ENCODE data around the gene SLIT3. TPM values are rescaled to one million over a fixed set of nuclear protein-coding genes. Genes with fewer than 3 reads are reported as not detected.

Gene SLIT3
- total and polyA plus RNA-seq, 4 donors: 18.1 to 22.5 (median 19.5) TPM

- peak in 2 of 6 donors; percentile 51 to 81 for DNase-seq (ENCODE audit: low read depth in 4 of 6, low spot score in 6 of 6)
- H3K36me3 ChIP-seq (ENCODE audit: control insufficient read depth, insufficient read depth, low read length): no peaks in the 10 kb centered on the region
- no CpG with 5 or more reads among the region's 12 CpGs for WGBS (ENCODE audit: insufficient coverage)
- no peak overlapping the region for H3K27ac ChIP-seq (ENCODE audit: low read depth, low read length)
- H3K4me3 ChIP-seq (ENCODE audit: low read depth, low read length): no peak overlapping the region
- no peaks in the 10 kb centered on the region for H3K9me3 ChIP-seq (ENCODE audit: control insufficient read depth, insufficient read depth, low read length)
- peaks cover 3% of the 10 kb centered on the region for H3K4me1 ChIP-seq (ENCODE audit: control insufficient read depth, insufficient read depth, low read length)
- H3K27me3 ChIP-seq (ENCODE audit: control insufficient read depth, insufficient read depth, low read length): peaks cover 23% of the 10 kb centered on the region
Measured at GRCh38 chr5:168869615-168870227, 431.2 kb downstream of the SLIT3 start.

GRCh38 chr5:168867241-168867640, 433.7 kb downstream of the SLIT3 start:
- Histone ChIP-seq H3K4me3 (ENCODE audit: low read depth, low read length) (no peak overlapping the region), H3K9me3 (ENCODE audit: control insufficient read depth, insufficient read depth, low read length) (no peaks in the 10 kb centered on the region), H3K4me1 (ENCODE audit: control insufficient read depth, insufficient read depth, low read length) (peaks cover 3% of the 10 kb centered on the region), H3K27me3 (ENCODE audit: control insufficient read depth, insufficient read depth, low read length) (peaks cover 19% of the 10 kb centered on the region), H3K36me3 (ENCODE audit: control insufficient read depth, insufficient read depth, low read length) (no peaks in the 10 kb centered on the region), H3K27ac (ENCODE audit: low read depth, low read length) (no peak overlapping the region)
- 90% methylated on average over 4 of the region's 4 CpGs for WGBS (ENCODE audit: insufficient coverage)
- DNase-seq (ENCODE audit: low read depth in 4 of 6, low spot score in 6 of 6): no peak

- DNase-seq (ENCODE audit: low read depth in 4 of 6, low spot score in 6 of 6): no peak
- no peaks in the 10 kb centered on the region for H3K36me3 ChIP-seq (ENCODE audit: control insufficient read depth, insufficient read depth, low read length)
- no peak overlapping the region for H3K27ac ChIP-seq (ENCODE audit: low read depth, low read length)
- peaks cover 19% of the 10 kb centered on the region for H3K27me3 ChIP-seq (ENCODE audit: control insufficient read depth, insufficient read depth, low read length)
- no peaks in the 10 kb centered on the region for H3K9me3 ChIP-seq (ENCODE audit: control insufficient read depth, insufficient read depth, low read length)
- H3K4me3 ChIP-seq (ENCODE audit: low read depth, low read length): no peak overlapping the region
- peaks cover 3% of the 10 kb centered on the region for H3K4me1 ChIP-seq (ENCODE audit: control insufficient read depth, insufficient read depth, low read length)
- 54% methylated on average over 5 of the region's 5 CpGs for WGBS (ENCODE audit: insufficient coverage)
Measured at GRCh38 chr5:168865968-168866367, 435.0 kb downstream of the SLIT3 start.

- WGBS (ENCODE audit: insufficient coverage): 58% methylated on average over 4 of the region's 5 CpGs
Measured at GRCh38 chr5:168863021-168863420, 437.9 kb downstream of the SLIT3 start.

GRCh38 chr5:168860503-168860902, 440.4 kb downstream of the SLIT3 start:
- Histone ChIP-seq H3K4me1 (ENCODE audit: control insufficient read depth, insufficient read depth, low read length) (peaks cover 4% of the 10 kb centered on the region), H3K9me3 (ENCODE audit: control insufficient read depth, insufficient read depth, low read length) (no peaks in the 10 kb centered on the region), H3K36me3 (ENCODE audit: control insufficient read depth, insufficient read depth, low read length) (no peaks in the 10 kb centered on the region), H3K27ac (ENCODE audit: low read depth, low read length) (no peak overlapping the region), H3K4me3 (ENCODE audit: low read depth, low read length) (no peak overlapping the region), H3K27me3 (ENCODE audit: control insufficient read depth, insufficient read depth, low read length) (no peaks in the 10 kb centered on the region)
- WGBS (ENCODE audit: insufficient coverage): no CpG with 5 or more reads among the region's 1 CpG
- no peak for DNase-seq (ENCODE audit: low read depth in 4 of 6, low spot score in 6 of 6)

More at GRCh38 chr5:168863021-168863420, 437.9 kb downstream of the SLIT3 start:
- Histone ChIP-seq H3K27ac (ENCODE audit: low read depth, low read length) (no peak overlapping the region), H3K9me3 (ENCODE audit: control insufficient read depth, insufficient read depth, low read length) (no peaks in the 10 kb centered on the region), H3K27me3 (ENCODE audit: control insufficient read depth, insufficient read depth, low read length) (no peaks in the 10 kb centered on the region), H3K36me3 (ENCODE audit: control insufficient read depth, insufficient read depth, low read length) (no peaks in the 10 kb centered on the region), H3K4me1 (ENCODE audit: control insufficient read depth, insufficient read depth, low read length) (no peaks in the 10 kb centered on the region), H3K4me3 (ENCODE audit: low read depth, low read length) (no peak overlapping the region)
- no peak for DNase-seq (ENCODE audit: low read depth in 4 of 6, low spot score in 6 of 6)

GRCh38 chr5:168860081-168860480, 440.9 kb downstream of the SLIT3 start:
- Histone ChIP-seq H3K27ac (ENCODE audit: low read depth, low read length) (no peak overlapping the region), H3K27me3 (ENCODE audit: control insufficient read depth, insufficient read depth, low read length) (no peaks in the 10 kb centered on the region), H3K4me3 (ENCODE audit: low read depth, low read length) (no peak overlapping the region), H3K4me1 (ENCODE audit: control insufficient read depth, insufficient read depth, low read length) (peaks cover 4% of the 10 kb centered on the region), H3K9me3 (ENCODE audit: control insufficient read depth, insufficient read depth, low read length) (no peaks in the 10 kb centered on the region), H3K36me3 (ENCODE audit: control insufficient read depth, insufficient read depth, low read length) (no peaks in the 10 kb centered on the region)
- no peak for DNase-seq (ENCODE audit: low read depth in 4 of 6, low spot score in 6 of 6)
- no CpG with 5 or more reads among the region's 1 CpG for WGBS (ENCODE audit: insufficient coverage)

- Histone ChIP-seq H3K4me1 (ENCODE audit: control insufficient read depth, insufficient read depth, low read length) (peaks cover 4% of the 10 kb centered on the region), H3K9me3 (ENCODE audit: control insufficient read depth, insufficient read depth, low read length) (no peaks in the 10 kb centered on the region), H3K36me3 (ENCODE audit: control insufficient read depth, insufficient read depth, low read length) (no peaks in the 10 kb centered on the region), H3K27ac (ENCODE audit: low read depth, low read length) (no peak overlapping the region), H3K27me3 (ENCODE audit: control insufficient read depth, insufficient read depth, low read length) (no peaks in the 10 kb centered on the region), H3K4me3 (ENCODE audit: low read depth, low read length) (no peak overlapping the region)
- DNase-seq (ENCODE audit: low read depth in 4 of 6, low spot score in 6 of 6): no peak
- 58% methylated on average over 2 of the region's 4 CpGs for WGBS (ENCODE audit: insufficient coverage)
Measured at GRCh38 chr5:168859471-168859870, 441.5 kb downstream of the SLIT3 start.

GRCh38 chr5:168858994-168859393, 441.9 kb downstream of the SLIT3 start:
- Histone ChIP-seq H3K4me1 (ENCODE audit: control insufficient read depth, insufficient read depth, low read length) (peaks cover 4% of the 10 kb centered on the region), H3K36me3 (ENCODE audit: control insufficient read depth, insufficient read depth, low read length) (no peaks in the 10 kb centered on the region), H3K27ac (ENCODE audit: low read depth, low read length) (no peak overlapping the region), H3K4me3 (ENCODE audit: low read depth, low read length) (no peak overlapping the region), H3K27me3 (ENCODE audit: control insufficient read depth, insufficient read depth, low read length) (no peaks in the 10 kb centered on the region), H3K9me3 (ENCODE audit: control insufficient read depth, insufficient read depth, low read length) (no peaks in the 10 kb centered on the region)
- no CpG with 5 or more reads among the region's 6 CpGs for WGBS (ENCODE audit: insufficient coverage)
- DNase-seq (ENCODE audit: low read depth in 4 of 6, low spot score in 6 of 6): peak in 1 of 6 donors; percentile 72

- 77% methylated on average over 3 of the region's 4 CpGs for WGBS (ENCODE audit: insufficient coverage)
Measured at GRCh38 chr5:168858371-168858770, 442.6 kb downstream of the SLIT3 start.

GRCh38 chr5:168853972-168854371, 447.0 kb downstream of the SLIT3 start:
- no peaks in the 10 kb centered on the region for H3K9me3 ChIP-seq (ENCODE audit: control insufficient read depth, insufficient read depth, low read length)

More at GRCh38 chr5:168858371-168858770, 442.6 kb downstream of the SLIT3 start:
- Histone ChIP-seq H3K36me3 (ENCODE audit: control insufficient read depth, insufficient read depth, low read length) (no peaks in the 10 kb centered on the region), H3K27ac (ENCODE audit: low read depth, low read length) (no peak overlapping the region), H3K27me3 (ENCODE audit: control insufficient read depth, insufficient read depth, low read length) (no peaks in the 10 kb centered on the region), H3K4me3 (ENCODE audit: low read depth, low read length) (no peak overlapping the region), H3K9me3 (ENCODE audit: control insufficient read depth, insufficient read depth, low read length) (no peaks in the 10 kb centered on the region), H3K4me1 (ENCODE audit: control insufficient read depth, insufficient read depth, low read length) (peaks cover 4% of the 10 kb centered on the region)
- DNase-seq (ENCODE audit: low read depth in 4 of 6, low spot score in 6 of 6): no peak

More at GRCh38 chr5:168853972-168854371, 447.0 kb downstream of the SLIT3 start:
- Histone ChIP-seq H3K27me3 (ENCODE audit: control insufficient read depth, insufficient read depth, low read length) (no peaks in the 10 kb centered on the region), H3K27ac (ENCODE audit: low read depth, low read length) (no peak overlapping the region), H3K4me3 (ENCODE audit: low read depth, low read length) (no peak overlapping the region), H3K36me3 (ENCODE audit: control insufficient read depth, insufficient read depth, low read length) (no peaks in the 10 kb centered on the region), H3K4me1 (ENCODE audit: control insufficient read depth, insufficient read depth, low read length) (peaks cover 9% of the 10 kb centered on the region)
- WGBS (ENCODE audit: insufficient coverage): no CpG with 5 or more reads among the region's 5 CpGs
- no peak for DNase-seq (ENCODE audit: low read depth in 4 of 6, low spot score in 6 of 6)
